ENCODE data around the gene PSMA6. TPM values are rescaled to one million over a fixed set of nuclear protein-coding genes. Genes with fewer than 3 reads are reported as not detected.

The PSMA6 gene
- total and polyA plus RNA-seq, 2 of the 8 experiments (the other 6 are each of a cell fraction or from before 2014, with no cell fraction given): 180 to 238 TPM

DNA sequence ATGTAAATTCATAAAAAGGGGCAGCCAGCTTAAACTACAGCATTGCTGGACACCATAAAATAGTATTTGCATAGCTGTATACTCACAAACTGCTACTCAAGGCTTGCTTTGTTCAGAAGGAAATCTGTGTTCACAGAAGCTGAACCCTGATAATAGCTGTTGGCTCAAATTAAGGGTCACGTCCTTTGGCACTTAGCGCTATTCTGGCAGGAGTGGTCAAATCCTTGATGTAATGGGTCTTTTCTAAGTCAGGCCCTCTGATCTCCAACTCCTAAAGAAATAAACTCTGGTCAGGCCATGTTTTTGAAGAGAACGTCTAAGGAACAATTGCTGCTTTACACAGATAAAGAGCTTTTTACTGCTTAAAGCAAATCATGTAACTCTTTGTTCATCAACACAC lies 12.8 kb upstream of the PSMA6 start:
- FAIRE-seq (no peak), DNase-seq (ENCODE audit: low read depth in 1 of 2, low spot score in 2 of 2) (no peak)
- POLR2A ChIA-PET (ENCODE audit: partially characterized antibody): interaction anchor here (1.6 to 2.2 kb wide), 3 partner anchors 12 to 125 kb away, joined by 4 to 8 read pairs (median 7); partner anchors contain the start of genes NFKBIA and PSMA6
- WGBS, 2 experiments (ENCODE audit: extremely low coverage in 1 of 2, insufficient coverage in 1 of 2, insufficient read length in 1 of 2, insufficient replicate concordance in 2 of 2, low coverage in 1 of 2, low lambda C conversion rate in 2 of 2, missing lambda C conversion rate in 1 of 2): 84% methylated on average over 3 of the region's 3 CpGs; no CpG with 5 or more reads in 1 of the 2 experiments
- Histone ChIP-seq H3K27ac (ENCODE audit: low read depth, low read length) (no peak overlapping the region), H3K4me1 (replicated peaks in 1 of 4; ENCODE audit: control insufficient read depth in 3 of 4, insufficient read depth in 4 of 4, low read length in 3 of 4) (no peaks in the 10 kb centered on the region), H2AFZ (ENCODE audit: low read length) (no peak overlapping the region), H3K4ac (replicated peaks; ENCODE audit: insufficient read length, low read depth, low read length) (no peak overlapping the region), H3K9ac (replicated peaks in 1 of 4; ENCODE audit: extremely low read depth in 1 of 4, low read depth in 3 of 4, low read length in 3 of 4) (no peak overlapping the region), H2BK15ac (ENCODE audit: low read length) (no peak overlapping the region), H2BK120ac (replicated peaks; ENCODE audit: low read depth, low read length) (no peak overlapping the region), H4K20me1 (replicated peaks in 1 of 2; ENCODE audit: control insufficient read depth in 1 of 2, insufficient read depth in 2 of 2, low read length in 2 of 2) (no peaks in the 10 kb centered on the region), H3K18ac (ENCODE audit: extremely low read depth, low read length) (no peak overlapping the region), H3K14ac (ENCODE audit: insufficient read length) (no peak overlapping the region), H2BK20ac (ENCODE audit: low read length) (no peak overlapping the region), H2BK5ac (ENCODE audit: low read depth, low read length) (no peak overlapping the region), H3K79me2 (ENCODE audit: control insufficient read depth in 1 of 2, insufficient read depth in 2 of 2, low read length in 2 of 2) (no peaks in the 10 kb centered on the region), H4K8ac (ENCODE audit: extremely low read depth, insufficient read depth, low read length) (no peak overlapping the region), H3K79me1 (ENCODE audit: low read depth, low read length) (no peaks in the 10 kb centered on the region), H4K91ac (replicated peaks; ENCODE audit: insufficient read length, low read length) (no peak overlapping the region), H3K56ac (replicated peaks; ENCODE audit: insufficient read length, low read depth, low read length) (no peak overlapping the region), H3K4me3 (ENCODE audit: extremely low read depth in 1 of 4, insufficient read depth in 2 of 4, low read depth in 3 of 4, low read length in 4 of 4) (no peak overlapping the region), H3K36me3 (ENCODE audit: control insufficient read depth in 2 of 4, insufficient read depth in 4 of 4, low read length in 3 of 4) (peaks cover 0 to 3% (median 0%) of the 10 kb centered on the region in 4 experiments; a peak in 1 of 8 replicates), H4K5ac (ENCODE audit: insufficient read length, low read depth, low read length) (no peak overlapping the region), H3K23ac (ENCODE audit: insufficient read length) (no peak overlapping the region), H3K27me3 (replicated peaks in 1 of 4; ENCODE audit: control insufficient read depth in 3 of 4, extremely low read depth in 1 of 4, insufficient read depth in 3 of 4, low read length in 3 of 4) (no peaks in the 10 kb centered on the region), H2BK12ac (ENCODE audit: low read depth, low read length) (no peak overlapping the region), H2AK5ac (ENCODE audit: low read depth, low read length) (no peak overlapping the region), H3K9me3 (ENCODE audit: insufficient read depth in 2 of 2, low read depth in 1 of 2, low read length in 1 of 2) (no peaks in the 10 kb centered on the region), H3K4me2 (ENCODE audit: insufficient read depth in 1 of 2, low read depth in 2 of 2, low read length in 2 of 2) (no peak overlapping the region), H3K23me2 (ENCODE audit: low read depth, low read length) (no peaks in the 10 kb centered on the region)
- CTCF ChIA-PET (ENCODE audit: partially characterized antibody): interaction anchor here (1.0 to 2.5 kb wide), 2 partner anchors 49 to 141 kb away, joined by 3 to 8 read pairs; no protein-coding TSS in a partner anchor
- no peak for TF ChIP-seq SAP30 (IDR thresholded peaks at IDR 0.05; ENCODE audit: insufficient read depth, insufficient replicate concordance, low read length)
- TF ChIP-seq, protein P1, sequence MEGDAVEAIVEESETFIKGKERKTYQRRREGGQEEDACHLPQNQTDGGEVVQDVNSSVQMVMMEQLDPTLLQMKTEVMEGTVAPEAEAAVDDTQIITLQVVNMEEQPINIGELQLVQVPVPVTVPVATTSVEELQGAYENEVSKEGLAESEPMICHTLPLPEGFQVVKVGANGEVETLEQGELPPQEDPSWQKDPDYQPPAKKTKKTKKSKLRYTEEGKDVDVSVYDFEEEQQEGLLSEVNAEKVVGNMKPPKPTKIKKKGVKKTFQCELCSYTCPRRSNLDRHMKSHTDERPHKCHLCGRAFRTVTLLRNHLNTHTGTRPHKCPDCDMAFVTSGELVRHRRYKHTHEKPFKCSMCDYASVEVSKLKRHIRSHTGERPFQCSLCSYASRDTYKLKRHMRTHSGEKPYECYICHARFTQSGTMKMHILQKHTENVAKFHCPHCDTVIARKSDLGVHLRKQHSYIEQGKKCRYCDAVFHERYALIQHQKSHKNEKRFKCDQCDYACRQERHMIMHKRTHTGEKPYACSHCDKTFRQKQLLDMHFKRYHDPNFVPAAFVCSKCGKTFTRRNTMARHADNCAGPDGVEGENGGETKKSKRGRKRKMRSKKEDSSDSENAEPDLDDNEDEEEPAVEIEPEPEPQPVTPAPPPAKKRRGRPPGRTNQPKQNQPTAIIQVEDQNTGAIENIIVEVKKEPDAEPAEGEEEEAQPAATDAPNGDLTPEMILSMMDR (IDR thresholded peaks at IDR 0.05; ENCODE audit: control extremely low read depth in 1 of 3, insufficient read depth in 1 of 3, low read depth in 1 of 3, low read length in 3 of 3): no peak
- TF ChIP-seq GTF2F1 (IDR thresholded peaks at IDR 0.05; ENCODE audit: borderline replicate concordance, low read depth, low read length): no peak
- no peak for TF ChIP-seq SP2 (IDR thresholded peaks at IDR 0.05; ENCODE audit: low read length)
- TF ChIP-seq FOSL1 (IDR thresholded peaks at IDR 0.05; ENCODE audit: insufficient read depth, low read depth, low read length): no peak
- TF ChIP-seq USF2 (IDR thresholded peaks at IDR 0.05; ENCODE audit: low read length): no peak
